A673 (cell line): ENCODE measurements around the gene PPTC7.

Experiments used
- CTCF ChIP-seq: fragments of 300-800, 200-600 bp; sonication (generic); conservative IDR thresholded peaks from 2 replicates; pipeline ENCODE4 v1.5.1; 2017; ENCODE audit warnings: low read depth, mild to moderate bottlenecking, antibody characterized with exemption, low read length, moderate library complexity, mixed read lengths
- EZH2 ChIP-seq: fragments of 200-600 bp; sonication (generic); IDR thresholded peaks from 2 replicates; pipeline ENCODE4 v1.6.1; 2017; ENCODE audit warnings: borderline replicate concordance, low read depth, mild to moderate bottlenecking, mixed read lengths, antibody characterized with exemption, low read length; ENCODE audit not compliant: poor library complexity, severe bottlenecking

DNA sequence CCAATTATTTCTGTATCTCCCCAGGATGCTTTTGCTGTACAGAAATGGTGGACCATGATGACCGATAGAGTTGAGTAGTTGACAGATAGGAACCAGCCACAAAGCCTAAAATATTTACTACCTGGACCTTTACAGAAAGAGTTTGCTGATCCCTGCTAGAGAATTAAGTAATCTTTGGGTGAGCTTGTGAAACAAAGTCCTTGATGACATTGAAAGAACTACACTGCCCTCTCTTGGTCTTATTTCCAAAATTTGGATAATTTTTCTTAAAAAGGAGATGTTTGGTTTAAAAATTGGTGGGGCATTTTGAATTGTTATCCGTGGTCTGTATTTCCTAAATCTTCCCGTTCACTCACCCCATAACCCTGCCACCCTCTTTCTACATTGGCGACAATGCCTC lies 17.1 kb upstream of the PPTC7 start:
- TF ChIP-seq EZH2: no peak
- TF ChIP-seq CTCF: peak; percentile 60
